Activated T-cell treated with anti-CD3 and anti-CD28 coated beads, Interleukin-2, amount 50 U/mL, for 72 hours (primary cell): ENCODE data around the gene LACTB. TPM values are rescaled to one million over a fixed set of nuclear protein-coding genes. Genes with fewer than 3 reads are reported as not detected.

Experiments
- ATAC-seq, 2 donors: fragments of 150-1000 bp; cut with Tn5 transposase; replicated peaks in 1 of 2; 2 replicates each; pipeline ENCODE4 v1.10.0; 2021; ENCODE audit warnings: moderate library complexity in 2 of 2, mild to moderate bottlenecking in 1 of 2
- DNase-seq, 2 donors: peaks; one replicate each; pipeline ENCODE4 v3.0.0; 2021 to 2022; ENCODE audit warnings: mixed read lengths in 1 of 2
- H3K27ac Mint-ChIP-seq: one replicate; pipeline ENCODE4 v1.8.0; 2022; ENCODE audit warnings: mild to moderate bottlenecking, moderate library complexity, mixed read lengths
- H3K27me3 Mint-ChIP-seq: one replicate; pipeline ENCODE4 v1.8.0; 2022; ENCODE audit warnings: low read depth, mixed read lengths
- H3K36me3 Mint-ChIP-seq, 2 donors: one replicate each; pipeline ENCODE4 v1.8.0; 2022; ENCODE audit warnings: mixed read lengths in 2 of 2, mild to moderate bottlenecking in 1 of 2; ENCODE audit not compliant: insufficient read depth in 2 of 2
- H3K4me1 Mint-ChIP-seq: one replicate; pipeline ENCODE4 v1.8.0; 2022; ENCODE audit warnings: low read depth, mixed read lengths
- H3K4me3 Mint-ChIP-seq, 2 donors: one replicate each; pipeline ENCODE4 v1.8.0; 2022; ENCODE audit warnings: mild to moderate bottlenecking in 2 of 2, mixed read lengths in 2 of 2, moderate library complexity in 2 of 2
- H3K9me3 Mint-ChIP-seq, 2 donors: one replicate each; pipeline ENCODE4 v1.8.0; 2022; ENCODE audit warnings: mixed read lengths in 2 of 2
- total RNA-seq, 2 donors: library from RNA; stranded (reverse); gene quantifications; one replicate each; pipeline ENCODE4 v1.2.3, GENCODE V29; 2022

The LACTB gene
- total RNA-seq, 2 donors from 2014 or later, result 28.6 to 30.3 TPM

DNA sequence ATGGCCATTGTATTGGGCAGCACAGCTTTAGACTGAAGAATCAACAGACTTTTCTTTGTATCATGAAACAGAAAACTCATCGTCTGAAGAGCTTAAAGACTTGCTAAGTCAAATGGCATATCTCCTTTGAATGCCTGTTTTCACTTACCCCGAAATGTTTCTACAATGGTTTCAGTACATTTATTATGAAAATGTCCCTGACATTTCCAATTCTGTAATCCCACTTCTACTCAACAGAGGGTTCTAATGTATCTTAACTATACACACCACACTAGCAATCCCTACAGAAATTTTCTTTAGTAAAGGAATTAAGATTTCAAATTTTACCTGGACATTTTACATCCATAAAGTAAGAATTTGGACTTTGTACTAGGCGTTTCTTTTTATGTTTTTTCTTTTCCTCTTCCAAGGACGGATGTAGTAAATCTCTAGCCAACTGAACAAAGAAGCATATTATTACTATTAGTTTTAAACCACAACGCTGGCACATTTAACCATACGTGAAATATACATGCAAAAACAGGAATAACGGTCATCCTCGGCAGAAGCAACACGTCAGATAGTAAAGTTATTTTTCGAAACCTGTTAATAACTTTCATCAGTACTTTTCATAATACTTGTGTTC is 34.5 kb downstream of the LACTB start:
- H3K9me3 Mint-ChIP-seq, result no peaks in the 10 kb centered on the region
- peaks cover 12 to 26% of the 10 kb centered on the region in 2 donors for H3K36me3 Mint-ChIP-seq
- peaks cover 17% of the 10 kb centered on the region for H3K4me1 Mint-ChIP-seq
- DNase-seq, result no peak
- ATAC-seq, result no peak
- H3K27ac Mint-ChIP-seq, result peak overlapping the region; percentile 98
- peak overlapping the region; percentile 95 to 100 for H3K4me3 Mint-ChIP-seq
- H3K27me3 Mint-ChIP-seq, result no peaks in the 10 kb centered on the region

DNA sequence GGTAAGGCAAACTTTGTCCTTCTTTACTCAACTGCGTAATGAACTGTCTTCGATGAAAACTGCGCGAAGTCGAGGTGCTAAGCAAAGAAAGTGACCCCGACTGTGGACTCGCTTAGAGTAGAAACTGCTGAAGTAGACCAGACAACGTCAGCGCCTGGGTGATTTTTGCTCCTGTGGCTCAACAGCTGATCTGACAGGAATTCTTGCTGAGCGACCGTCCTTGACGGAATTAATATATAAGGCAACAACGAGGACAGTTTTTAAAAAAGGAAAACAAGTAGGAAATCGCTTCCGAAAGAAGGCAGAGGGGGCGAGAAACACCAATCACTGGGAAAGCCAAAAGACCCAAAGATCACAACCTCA is 35.1 kb downstream of the LACTB start:
- H3K36me3 Mint-ChIP-seq, result peaks cover 10 to 26% of the 10 kb centered on the region in 2 donors
- no peaks in the 10 kb centered on the region for H3K9me3 Mint-ChIP-seq
- no peak for ATAC-seq
- H3K27ac Mint-ChIP-seq, result peak overlapping the region; percentile 98
- peaks cover 12% of the 10 kb centered on the region for H3K4me1 Mint-ChIP-seq
- H3K4me3 Mint-ChIP-seq, result peak overlapping the region; percentile 95 to 100
- peak; percentile 15 to 22 for DNase-seq
- H3K27me3 Mint-ChIP-seq, result no peaks in the 10 kb centered on the region

DNA sequence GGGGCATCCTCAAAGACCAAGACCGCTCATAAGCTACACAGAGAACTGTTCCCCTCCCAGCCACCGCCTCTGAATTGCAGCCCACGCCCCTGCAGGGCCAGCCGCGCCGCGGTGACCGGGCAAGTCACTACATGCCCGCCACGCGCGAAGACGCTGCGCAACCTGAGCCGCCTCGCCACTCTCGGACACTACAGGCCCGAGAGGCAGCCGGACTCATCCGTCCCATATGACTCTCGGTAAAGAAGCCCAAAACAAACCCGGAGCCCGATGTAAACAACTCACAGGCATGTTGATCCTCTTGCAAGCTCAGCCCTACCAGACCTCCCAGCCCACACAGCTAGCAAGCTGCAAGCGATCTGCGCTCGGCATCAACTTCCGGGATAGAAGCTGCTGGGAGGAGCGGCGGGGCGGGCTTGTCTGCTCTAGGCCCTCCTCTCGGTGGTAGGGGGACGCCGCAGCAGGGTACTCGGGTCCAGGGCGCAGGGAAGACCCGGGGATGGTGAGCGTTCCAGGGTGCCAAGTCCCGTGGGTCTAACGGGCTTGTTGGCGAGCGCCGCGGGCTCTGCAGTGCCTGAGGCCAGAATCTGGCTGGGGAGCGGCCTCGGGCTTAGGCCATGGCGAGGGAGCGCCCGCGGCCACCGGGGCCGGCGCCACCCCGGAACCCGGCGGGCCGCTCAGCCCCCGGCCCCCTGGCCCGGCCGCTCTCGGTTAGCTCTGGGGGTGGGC is 35.6 kb downstream of the LACTB start, which contains the start of gene RPS27L:
Gene RPS27L, minus strand, starts transcription at position 360 of the 726 bp plus-strand sequence. Its CDS starts 72 bp downstream, at position 288.
- DNase-seq (peak; percentile 91 to 93), ATAC-seq (peak; percentile 97 to 98)
- Mint-ChIP-seq H3K36me3 (peaks cover 9 to 26% of the 10 kb centered on the region in 2 donors), H3K9me3 (no peaks in the 10 kb centered on the region), H3K4me1 (peaks cover 11% of the 10 kb centered on the region), H3K4me3 (peak within 1 kb of the TSS; percentile 95 to 100), H3K27ac (peak within 1 kb of the TSS; percentile 98), H3K27me3 (no peaks in the 10 kb centered on the region)

- DNase-seq (peak; percentile 41 to 44), ATAC-seq (peak; percentile 30 to 40)
- Mint-ChIP-seq H3K9me3 (no peaks in the 10 kb centered on the region), H3K27me3 (no peaks in the 10 kb centered on the region), H3K4me3 (peak overlapping the region; percentile 92 to 95), H3K36me3 (peaks cover 9 to 22% of the 10 kb centered on the region in 2 donors), H3K4me1 (peaks cover 11% of the 10 kb centered on the region), H3K27ac (peak overlapping the region; percentile 98)
Observed at GRCh38 chr15:63157891-63158431, 36.3 kb downstream of the LACTB start.

DNA sequence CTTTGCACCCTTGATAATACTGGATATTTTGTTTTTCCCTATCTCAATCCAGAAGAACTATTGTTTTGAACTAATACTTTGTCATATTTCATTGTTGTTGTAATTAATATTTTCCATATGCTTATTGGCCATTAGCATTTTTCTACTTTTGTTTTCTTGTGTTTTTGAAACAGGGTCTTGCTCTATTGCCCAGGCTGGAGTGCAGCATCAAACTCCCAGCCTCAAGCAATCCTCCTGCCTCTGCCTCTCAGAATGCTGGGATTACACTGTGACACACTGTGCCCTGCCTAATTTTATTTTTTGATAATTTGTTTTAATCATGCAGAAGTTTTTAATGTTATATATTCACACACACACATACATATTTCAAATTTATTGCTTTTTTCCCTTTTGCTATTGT is 39.0 kb downstream of the LACTB start:
- H3K4me1 Mint-ChIP-seq, result peaks cover 5% of the 10 kb centered on the region
- H3K27me3 Mint-ChIP-seq, result no peaks in the 10 kb centered on the region
- H3K4me3 Mint-ChIP-seq, result no peak overlapping the region
- no peak for ATAC-seq
- no peak for DNase-seq
- no peak overlapping the region for H3K27ac Mint-ChIP-seq
- H3K9me3 Mint-ChIP-seq, result no peaks in the 10 kb centered on the region
- H3K36me3 Mint-ChIP-seq, result peaks cover 9 to 11% of the 10 kb centered on the region in 2 donors

DNA sequence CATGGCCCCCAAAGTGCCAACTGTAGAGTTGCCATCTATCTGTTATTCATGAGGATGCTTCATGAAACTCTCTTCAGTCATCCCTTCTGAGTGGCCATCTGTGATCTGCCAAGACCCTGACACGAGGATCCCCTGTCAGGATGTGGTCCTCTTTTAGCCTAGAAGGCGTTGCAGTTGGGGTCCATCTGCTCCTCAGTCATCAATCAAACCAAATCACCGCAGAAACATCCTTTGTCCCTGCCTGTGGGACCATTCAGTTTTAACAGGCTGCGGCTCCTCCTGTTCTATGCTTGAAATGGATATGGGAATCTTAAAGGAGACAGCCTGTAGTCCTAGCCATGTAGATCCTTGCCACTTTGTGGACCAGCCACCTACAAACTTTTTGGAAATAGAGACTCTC is 41.6 kb downstream of the LACTB start:
- Mint-ChIP-seq H3K4me1 (peaks cover 9% of the 10 kb centered on the region), H3K36me3 (peaks cover 1% of the 10 kb centered on the region in 2 donors), H3K4me3 (no peak overlapping the region), H3K27me3 (no peaks in the 10 kb centered on the region), H3K27ac (no peak overlapping the region), H3K9me3 (no peaks in the 10 kb centered on the region)
- DNase-seq (no peak), ATAC-seq (no peak)

- Mint-ChIP-seq H3K4me3 (no peak overlapping the region), H3K4me1 (peaks cover 7% of the 10 kb centered on the region), H3K27me3 (no peaks in the 10 kb centered on the region), H3K9me3 (no peaks in the 10 kb centered on the region), H3K36me3 (no peaks in the 10 kb centered on the region), H3K27ac (no peak overlapping the region)
- no peak for ATAC-seq
- no peak for DNase-seq
Observed at GRCh38 chr15:63165166-63165859, 43.7 kb downstream of the LACTB start.

- no peaks in the 10 kb centered on the region for H3K27me3 Mint-ChIP-seq
- H3K36me3 Mint-ChIP-seq, result no peaks in the 10 kb centered on the region
- H3K4me1 Mint-ChIP-seq, result peaks cover 7% of the 10 kb centered on the region
- peak in 1 of 2 donors; percentile 30 for ATAC-seq
- no peak overlapping the region for H3K4me3 Mint-ChIP-seq
- no peak for DNase-seq
- H3K9me3 Mint-ChIP-seq, result no peaks in the 10 kb centered on the region
- no peak overlapping the region for H3K27ac Mint-ChIP-seq
Observed at GRCh38 chr15:63166219-63166618, 44.6 kb downstream of the LACTB start.

GRCh38 chr15:63169788-63170187 is 48.1 kb downstream of the LACTB start:
- Mint-ChIP-seq H3K9me3 (no peaks in the 10 kb centered on the region), H3K27me3 (no peaks in the 10 kb centered on the region), H3K27ac (no peak overlapping the region), H3K4me3 (no peak overlapping the region), H3K36me3 (no peaks in the 10 kb centered on the region), H3K4me1 (peaks cover 7% of the 10 kb centered on the region)
- ATAC-seq (no peak), DNase-seq (no peak)

- H3K27ac Mint-ChIP-seq, result no peak overlapping the region
- no peaks in the 10 kb centered on the region for H3K27me3 Mint-ChIP-seq
- peaks cover 17% of the 10 kb centered on the region for H3K4me1 Mint-ChIP-seq
- no peaks in the 10 kb centered on the region for H3K9me3 Mint-ChIP-seq
- DNase-seq, result no peak
- H3K36me3 Mint-ChIP-seq, result no peaks in the 10 kb centered on the region
- ATAC-seq, result no peak
- H3K4me3 Mint-ChIP-seq, result no peak overlapping the region
Observed at GRCh38 chr15:63172376-63172775, 50.7 kb downstream of the LACTB start.

DNA sequence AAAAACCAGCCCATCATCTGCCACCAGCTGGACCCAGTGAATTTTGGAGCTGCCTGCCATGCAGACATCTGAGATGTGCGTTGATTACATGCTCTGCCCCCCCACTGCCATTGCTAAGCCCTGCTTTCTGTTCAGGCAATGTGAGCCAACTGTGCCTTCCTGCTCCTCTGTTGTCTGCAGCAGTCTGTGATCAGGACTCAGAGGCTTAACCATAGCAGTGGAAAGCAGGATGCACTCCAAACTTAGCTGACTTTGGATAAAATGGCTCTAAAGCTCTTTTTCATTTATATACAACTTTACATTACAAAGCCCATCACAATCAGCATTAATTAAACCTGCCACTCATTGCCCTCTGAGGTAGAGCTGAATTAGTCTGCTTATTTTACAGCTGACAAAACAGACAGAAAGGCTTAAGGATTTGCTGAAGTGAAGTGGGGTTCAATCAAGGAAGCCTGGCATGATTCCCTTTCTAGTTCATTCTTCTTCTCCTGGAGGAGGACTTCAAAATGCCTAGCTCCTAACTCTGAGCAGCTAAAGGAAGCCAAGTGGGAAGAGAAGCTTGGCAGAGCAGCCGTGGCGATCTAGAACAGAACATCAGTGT is 51.3 kb downstream of the LACTB start:
- no peak for ATAC-seq
- no peak overlapping the region for H3K27ac Mint-ChIP-seq

GRCh38 chr15:63176302-63176701 is 54.6 kb downstream of the LACTB start:
- Mint-ChIP-seq H3K27me3 (no peaks in the 10 kb centered on the region), H3K27ac (no peak overlapping the region), H3K36me3 (no peaks in the 10 kb centered on the region), H3K4me3 (no peak overlapping the region), H3K9me3 (no peaks in the 10 kb centered on the region), H3K4me1 (peaks cover 28% of the 10 kb centered on the region)
- DNase-seq (peak in 1 of 2 donors; percentile 12), ATAC-seq (peak; percentile 19 to 25)

More for the DNA sequence above, 51.3 kb downstream of the LACTB start:
- H3K4me1 Mint-ChIP-seq, result peaks cover 23% of the 10 kb centered on the region
- no peak for DNase-seq
- no peaks in the 10 kb centered on the region for H3K27me3 Mint-ChIP-seq
- no peaks in the 10 kb centered on the region for H3K36me3 Mint-ChIP-seq
- no peak overlapping the region for H3K4me3 Mint-ChIP-seq
- H3K9me3 Mint-ChIP-seq, result no peaks in the 10 kb centered on the region

DNA sequence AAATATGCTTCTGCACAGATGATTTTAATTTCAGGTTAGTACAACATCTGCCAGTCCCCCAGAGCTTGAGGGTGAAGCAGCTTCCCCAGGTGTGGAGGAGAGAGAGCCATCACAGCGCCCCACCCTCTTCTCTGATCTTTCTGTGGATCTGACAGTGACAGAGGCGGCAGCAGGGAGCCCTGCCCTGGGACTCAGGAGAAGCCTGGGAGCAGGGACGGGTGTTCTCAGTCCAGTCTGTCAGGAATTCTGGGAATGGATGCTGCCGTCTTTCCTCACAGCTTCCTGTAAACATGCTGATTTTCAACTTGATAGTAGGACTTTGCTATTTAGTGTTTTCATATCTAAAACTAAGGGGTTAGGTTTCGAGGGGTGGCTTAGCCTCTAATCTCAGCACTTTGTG is 56.4 kb downstream of the LACTB start:
- DNase-seq (no peak), ATAC-seq (no peak)
- peaks cover 28% of the 10 kb centered on the region for H3K4me1 Mint-ChIP-seq
- no peaks in the 10 kb centered on the region for H3K27me3 Mint-ChIP-seq
- H3K4me3 Mint-ChIP-seq, result no peak overlapping the region
- H3K27ac Mint-ChIP-seq, result no peak overlapping the region
- H3K36me3 Mint-ChIP-seq, result no peaks in the 10 kb centered on the region
- H3K9me3 Mint-ChIP-seq, result no peaks in the 10 kb centered on the region
